WERI-Rb-1 (cell line): ENCODE data around the gene PCDH9.

Experiments
- DNase-seq: peaks from one replicate; pipeline ENCODE4 v3.0.0-alpha.2; 2020
- H3K27ac ChIP-seq: fragments of 250-450 bp; sonication (Bioruptor Pico); 2 replicates; pipeline ENCODE4 v1.5.1; 2020; ENCODE audit warnings: mild to moderate bottlenecking, moderate library complexity
- H3K27me3 ChIP-seq: fragments of 250-450 bp; sonication (Bioruptor Pico); 2 replicates; pipeline ENCODE4 v1.5.1; 2021; ENCODE audit warnings: mild to moderate bottlenecking, low read depth, moderate library complexity; ENCODE audit not compliant: insufficient read depth, severe bottlenecking
- H3K36me3 ChIP-seq: fragments of 250-450 bp; sonication (Bioruptor Pico); 2 replicates; pipeline ENCODE4 v1.5.1; 2020; ENCODE audit warnings: mild to moderate bottlenecking, moderate library complexity
- H3K4me3 ChIP-seq: 2 replicates; pipeline ENCODE4 v1.5.1; 2011; ENCODE audit warnings: low read depth, mild to moderate bottlenecking, control low read depth, low read length
- H3K9me3 ChIP-seq: fragments of 250-450 bp; sonication (Bioruptor Pico); 2 replicates; pipeline ENCODE4 v1.5.1; 2021; ENCODE audit warnings: mild to moderate bottlenecking, moderate library complexity; ENCODE audit not compliant: severe bottlenecking
- TF ChIP-seq, protein P1 (sequence below): IDR thresholded peaks from 2 replicates; pipeline ENCODE4 v1.5.1; 2011; ENCODE audit warnings: low read depth, mild to moderate bottlenecking, control low read depth, inconsistent platforms, low read length

PCDH9 gene

DNA sequence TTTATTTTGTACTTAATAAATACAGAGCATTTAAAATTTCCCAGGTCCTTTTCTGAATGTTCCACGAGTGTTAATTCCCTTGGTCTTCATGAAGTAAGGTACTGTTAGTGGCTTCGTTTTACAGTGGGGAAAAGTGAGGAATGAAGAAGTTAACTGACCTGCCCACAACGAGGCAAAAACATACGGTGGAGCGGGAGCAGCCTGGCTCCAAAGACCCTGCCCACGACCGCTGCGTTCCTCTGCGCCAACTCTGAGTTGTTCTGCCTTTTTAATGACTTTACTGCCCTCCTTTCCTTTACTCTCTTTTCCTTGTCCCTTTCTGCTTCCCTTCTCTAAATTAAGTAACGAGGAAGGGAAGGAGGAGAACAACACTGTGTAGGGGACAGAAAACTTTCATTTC is 392.9 kb downstream of the PCDH9 start:
- Histone ChIP-seq H3K4me3 (no peak overlapping the region), H3K36me3 (no peaks in the 10 kb centered on the region), H3K27me3 (no peaks in the 10 kb centered on the region), H3K27ac (no peak overlapping the region), H3K9me3 (no peaks in the 10 kb centered on the region)
- DNase-seq, result no peak
- TF ChIP-seq, protein P1, sequence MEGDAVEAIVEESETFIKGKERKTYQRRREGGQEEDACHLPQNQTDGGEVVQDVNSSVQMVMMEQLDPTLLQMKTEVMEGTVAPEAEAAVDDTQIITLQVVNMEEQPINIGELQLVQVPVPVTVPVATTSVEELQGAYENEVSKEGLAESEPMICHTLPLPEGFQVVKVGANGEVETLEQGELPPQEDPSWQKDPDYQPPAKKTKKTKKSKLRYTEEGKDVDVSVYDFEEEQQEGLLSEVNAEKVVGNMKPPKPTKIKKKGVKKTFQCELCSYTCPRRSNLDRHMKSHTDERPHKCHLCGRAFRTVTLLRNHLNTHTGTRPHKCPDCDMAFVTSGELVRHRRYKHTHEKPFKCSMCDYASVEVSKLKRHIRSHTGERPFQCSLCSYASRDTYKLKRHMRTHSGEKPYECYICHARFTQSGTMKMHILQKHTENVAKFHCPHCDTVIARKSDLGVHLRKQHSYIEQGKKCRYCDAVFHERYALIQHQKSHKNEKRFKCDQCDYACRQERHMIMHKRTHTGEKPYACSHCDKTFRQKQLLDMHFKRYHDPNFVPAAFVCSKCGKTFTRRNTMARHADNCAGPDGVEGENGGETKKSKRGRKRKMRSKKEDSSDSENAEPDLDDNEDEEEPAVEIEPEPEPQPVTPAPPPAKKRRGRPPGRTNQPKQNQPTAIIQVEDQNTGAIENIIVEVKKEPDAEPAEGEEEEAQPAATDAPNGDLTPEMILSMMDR, result no peak

DNA sequence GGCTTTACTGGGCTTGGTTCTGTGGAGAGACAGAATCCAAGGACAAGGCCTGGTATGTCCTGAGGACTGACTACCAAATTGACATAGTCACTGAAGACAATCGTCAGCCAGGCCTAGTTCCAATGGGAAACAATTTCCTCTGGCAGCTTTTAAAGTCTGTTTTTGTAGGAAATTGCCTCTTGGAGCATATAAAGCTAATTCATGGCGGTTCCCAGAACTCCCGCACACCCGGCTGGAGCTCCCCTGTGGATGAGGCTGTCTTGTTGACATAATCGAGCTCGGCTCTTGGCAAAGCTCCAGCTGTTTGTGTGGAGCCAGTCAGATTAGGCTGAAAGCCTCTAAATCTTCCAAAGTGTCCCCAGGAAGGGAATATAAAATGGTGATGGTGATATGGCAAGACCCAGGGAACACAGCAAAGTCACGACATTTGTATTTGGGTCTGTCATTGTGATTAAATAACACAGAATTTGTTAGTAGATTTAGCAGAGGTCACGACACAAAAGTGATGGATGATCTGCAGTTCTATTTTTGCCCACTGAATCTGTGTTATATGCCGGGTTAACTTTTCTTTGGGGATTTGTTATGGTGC is 395.0 kb downstream of the PCDH9 start:
- Histone ChIP-seq H3K4me3 (no peak overlapping the region), H3K27me3 (no peaks in the 10 kb centered on the region), H3K9me3 (no peaks in the 10 kb centered on the region), H3K27ac (no peak overlapping the region), H3K36me3 (no peaks in the 10 kb centered on the region)
- DNase-seq, result peak; percentile 28
- TF ChIP-seq, protein P1, result no peak

DNA sequence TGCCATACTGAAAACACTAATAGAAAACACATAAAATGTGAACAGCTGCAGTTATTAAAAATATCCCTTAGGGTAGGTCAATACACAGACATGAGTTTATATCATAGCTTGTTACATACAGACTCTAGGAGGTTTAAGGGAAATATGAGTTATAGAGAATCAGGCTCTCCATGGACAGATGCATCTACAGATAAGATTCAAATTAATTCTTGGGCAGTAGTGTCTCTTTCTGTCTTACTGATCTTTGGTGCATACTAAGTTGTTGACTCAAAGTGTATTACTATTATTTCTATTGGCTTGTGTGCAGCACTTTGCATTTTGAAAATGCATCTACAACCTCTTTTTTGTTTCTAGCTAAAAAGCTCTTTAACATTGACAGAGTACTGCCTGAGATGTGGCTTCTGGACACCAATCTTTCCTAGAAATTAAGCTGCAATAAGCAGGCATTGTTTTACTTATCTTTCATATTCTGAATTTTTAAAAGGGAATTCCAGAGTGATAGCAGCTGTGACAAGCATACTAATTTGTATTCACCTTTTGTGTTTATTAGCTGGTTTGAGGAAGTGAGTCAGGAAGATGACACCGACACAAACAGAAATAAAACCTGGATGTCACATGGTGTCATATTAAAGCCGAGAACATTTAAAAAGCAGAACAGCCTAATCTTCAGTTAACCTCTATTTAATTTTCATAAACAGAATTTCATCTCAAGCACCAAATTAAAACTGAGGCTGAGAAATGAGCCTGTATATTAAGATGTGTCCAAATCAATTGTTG is 399.0 kb downstream of the PCDH9 start:
- Histone ChIP-seq H3K27ac (no peak overlapping the region), H3K27me3 (no peaks in the 10 kb centered on the region), H3K4me3 (no peak overlapping the region), H3K36me3 (no peaks in the 10 kb centered on the region), H3K9me3 (no peaks in the 10 kb centered on the region)
- TF ChIP-seq, protein P1, result no peak
- DNase-seq, result no peak

- Histone ChIP-seq H3K27me3 (no peaks in the 10 kb centered on the region), H3K27ac (no peak overlapping the region), H3K4me3 (no peak overlapping the region), H3K36me3 (no peaks in the 10 kb centered on the region), H3K9me3 (no peaks in the 10 kb centered on the region)
- TF ChIP-seq, protein P1, result no peak
- no peak for DNase-seq
These were observed 400.3 kb downstream of the PCDH9 start for GRCh38 chr13:66829803-66830202.

DNA sequence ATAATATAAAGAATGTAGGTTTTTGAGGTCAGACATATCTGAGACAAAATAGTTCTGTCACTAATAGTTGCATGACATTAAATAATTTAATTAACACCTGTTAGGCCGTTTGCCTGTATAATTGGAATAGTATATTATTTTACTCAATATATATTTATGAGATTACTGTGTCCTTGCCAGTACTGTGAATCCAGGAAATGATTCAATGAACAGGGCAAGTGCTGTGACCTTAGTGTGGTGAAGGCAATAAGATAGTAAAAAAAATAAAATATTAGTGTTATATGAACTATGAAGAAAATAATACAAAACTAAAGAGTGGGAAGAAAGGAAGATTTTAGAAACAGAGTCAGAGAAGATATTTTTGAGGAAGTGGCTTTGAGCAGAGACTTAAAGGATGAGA is 403.7 kb downstream of the PCDH9 start:
- no peak overlapping the region for H3K27ac ChIP-seq
- TF ChIP-seq, protein P1, result no peak
- no peaks in the 10 kb centered on the region for H3K9me3 ChIP-seq
- H3K36me3 ChIP-seq, result no peaks in the 10 kb centered on the region
- H3K27me3 ChIP-seq, result no peaks in the 10 kb centered on the region
- no peak overlapping the region for H3K4me3 ChIP-seq
- no peak for DNase-seq
